GM19324 (cell line): Measurements from ENCODE around the gene TMEM139.
"Not testable (repeated sequence)": the region's sequence is repeated elsewhere in the genome, so short reads cannot be mapped to it uniquely, and the experiment has no call there.

ENCODE experiments used
- ATAC-seq: cut with Tn5 transposase; IDR thresholded peaks from one replicate; pipeline ENCODE4 v1.9.1; 2021; ENCODE audit warnings: mild to moderate bottlenecking, moderate library complexity; ENCODE audit not compliant: unreplicated experiment, low FRiP score

Gene TMEM139

GRCh38 chr7:143287935-143288826, 3.4 kb downstream of the TMEM139 start, which contains the start of gene CASP2:
CASP2 (plus strand) TSS chr7:143288351; CDS start chr7:143288456, 105 bp downstream.
- ATAC-seq, result peak; percentile 94

- no peak for ATAC-seq
Observed at GRCh38 chr7:143288836-143289235, 4.1 kb downstream of the TMEM139 start.

DNA sequence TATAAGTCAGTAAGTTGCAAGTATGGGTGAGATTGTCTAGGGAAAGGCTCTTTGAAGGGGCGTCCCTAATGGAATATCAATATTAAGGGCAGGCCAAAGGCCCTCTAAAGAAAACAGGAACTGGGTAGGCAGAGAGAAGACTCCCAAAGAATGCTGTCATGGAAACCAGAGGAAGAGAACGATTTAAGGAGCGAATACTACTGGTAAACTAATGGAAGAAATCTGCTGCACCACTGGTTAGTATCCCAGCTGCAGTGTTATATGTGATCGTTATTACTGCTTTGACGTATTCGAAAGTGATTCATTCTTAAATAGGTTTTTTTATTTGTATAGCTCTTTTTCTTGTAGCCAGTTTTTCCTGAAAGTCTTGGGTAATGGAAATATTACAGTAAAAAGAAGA, 4.7 kb downstream of the TMEM139 start:
- no peak for ATAC-seq

DNA sequence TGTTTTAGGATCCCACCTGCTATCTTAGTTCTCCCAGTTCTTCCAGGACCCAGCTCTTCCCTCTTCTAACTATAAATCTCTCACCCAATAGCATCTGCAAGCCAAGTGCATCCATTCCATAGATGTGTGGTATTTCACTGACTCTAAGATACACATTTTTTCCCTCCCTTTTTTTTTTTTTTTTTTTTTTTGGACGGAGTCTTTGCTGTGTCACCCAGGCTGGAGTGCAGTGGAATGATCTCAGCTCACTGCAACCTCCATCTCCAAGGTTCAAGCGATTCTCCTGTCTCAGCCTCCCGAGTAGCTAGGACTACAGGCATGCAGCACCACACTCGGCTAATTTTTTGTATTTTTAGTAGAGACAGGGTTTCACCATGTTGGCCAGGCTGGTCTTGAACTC, 5.1 kb downstream of the TMEM139 start:
- ATAC-seq, result not testable (repeated sequence)

DNA sequence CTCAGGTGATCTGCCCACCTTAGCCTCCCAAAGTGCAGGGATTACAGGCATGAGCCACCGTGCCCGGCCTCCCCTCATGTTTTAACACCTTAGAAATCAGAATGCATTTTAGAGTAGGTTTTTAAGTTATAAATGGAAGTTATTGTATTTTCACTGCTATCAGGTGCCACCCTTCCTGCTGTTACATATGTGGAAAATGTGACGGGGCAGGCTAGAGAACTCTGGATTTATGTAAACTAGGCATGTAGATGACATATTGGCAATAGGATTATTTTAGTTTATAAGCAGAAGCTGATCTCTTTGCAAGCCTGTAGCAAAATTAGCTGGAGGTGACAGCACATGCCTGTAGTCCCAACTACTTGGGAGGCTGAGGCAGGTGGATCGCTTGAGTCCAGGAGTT, 5.5 kb downstream of the TMEM139 start:
- ATAC-seq, result no peak

DNA sequence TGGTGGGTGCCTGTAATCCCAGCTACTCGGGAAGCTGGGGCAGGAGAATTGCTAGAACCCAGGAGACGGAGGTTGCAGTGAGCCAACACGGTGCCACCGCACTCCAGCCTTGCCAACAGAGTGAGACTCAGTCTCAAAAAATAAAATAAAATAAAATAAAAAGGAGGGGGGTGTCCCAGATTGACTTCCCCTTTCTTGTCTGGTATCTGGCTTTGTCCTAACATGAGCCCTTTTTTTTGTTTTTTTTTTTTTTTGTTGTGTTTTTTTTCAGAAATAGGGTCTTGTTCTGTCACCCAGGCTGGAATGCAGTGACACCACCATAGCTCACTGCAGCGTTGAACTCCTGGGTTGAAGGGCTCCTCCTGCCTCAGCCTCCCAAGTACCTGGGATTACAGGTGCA, 8.1 kb downstream of the TMEM139 start:
- ATAC-seq, result no peak

DNA sequence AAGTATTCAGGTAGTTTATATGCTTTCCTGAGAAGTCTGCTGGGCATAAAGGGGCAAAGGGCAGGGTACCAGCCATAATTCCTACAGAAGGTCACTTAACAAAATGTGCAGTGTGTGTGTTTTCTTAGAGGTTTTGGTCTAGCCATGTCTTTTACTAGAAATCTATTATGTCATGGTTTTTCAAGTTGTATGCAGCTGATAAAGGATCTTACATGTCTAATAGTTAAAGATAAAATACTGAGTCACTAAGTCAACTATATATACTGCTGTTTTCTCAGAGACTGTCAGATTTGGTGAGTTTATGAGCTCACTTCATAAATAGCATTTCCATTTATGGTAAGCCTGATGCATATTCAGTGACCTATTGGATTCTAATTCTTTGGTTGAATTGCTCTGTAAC, 11.1 kb downstream of the TMEM139 start:
- no peak for ATAC-seq

DNA sequence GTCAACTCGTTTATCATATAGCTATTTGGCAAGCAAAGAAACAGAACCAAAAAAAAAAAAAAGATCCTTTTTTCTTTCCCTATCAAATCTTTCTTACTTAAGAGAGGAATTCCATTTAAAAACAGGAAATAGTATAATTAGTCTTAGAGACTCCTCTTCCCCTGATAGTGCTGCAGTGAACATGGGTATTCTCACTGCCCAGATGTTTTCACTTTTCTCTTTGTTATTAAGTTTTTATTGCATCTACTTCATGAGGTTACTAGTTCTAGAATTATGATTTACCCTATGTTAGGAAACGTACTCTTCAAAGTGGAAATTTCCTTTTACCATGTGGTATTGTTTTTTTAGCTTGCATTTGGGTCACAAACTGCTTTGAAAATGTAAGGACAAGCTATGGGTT, 11.9 kb downstream of the TMEM139 start:
- no peak for ATAC-seq

DNA sequence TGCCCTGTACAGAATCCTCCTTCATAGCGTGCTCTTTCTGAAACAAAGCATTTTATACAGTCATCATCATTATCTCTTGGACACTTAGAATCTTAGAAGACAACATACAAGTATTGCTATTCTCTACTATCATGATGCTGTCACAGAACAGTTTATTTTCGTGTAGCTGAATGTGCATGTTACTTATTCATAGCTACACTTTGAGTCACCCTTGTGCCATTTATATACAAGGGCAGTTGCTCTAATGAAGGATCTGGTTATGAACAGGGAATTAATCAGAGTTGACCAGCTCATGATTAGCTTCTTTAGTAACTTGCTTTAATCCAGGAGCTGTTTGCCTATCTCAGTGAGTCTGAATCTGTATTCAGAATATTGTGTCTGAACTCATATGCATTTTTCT, 14.6 kb downstream of the TMEM139 start:
- ATAC-seq, result no peak

- peak; percentile 49 for ATAC-seq
Observed at GRCh38 chr7:143299840-143300239, 15.1 kb downstream of the TMEM139 start.

DNA sequence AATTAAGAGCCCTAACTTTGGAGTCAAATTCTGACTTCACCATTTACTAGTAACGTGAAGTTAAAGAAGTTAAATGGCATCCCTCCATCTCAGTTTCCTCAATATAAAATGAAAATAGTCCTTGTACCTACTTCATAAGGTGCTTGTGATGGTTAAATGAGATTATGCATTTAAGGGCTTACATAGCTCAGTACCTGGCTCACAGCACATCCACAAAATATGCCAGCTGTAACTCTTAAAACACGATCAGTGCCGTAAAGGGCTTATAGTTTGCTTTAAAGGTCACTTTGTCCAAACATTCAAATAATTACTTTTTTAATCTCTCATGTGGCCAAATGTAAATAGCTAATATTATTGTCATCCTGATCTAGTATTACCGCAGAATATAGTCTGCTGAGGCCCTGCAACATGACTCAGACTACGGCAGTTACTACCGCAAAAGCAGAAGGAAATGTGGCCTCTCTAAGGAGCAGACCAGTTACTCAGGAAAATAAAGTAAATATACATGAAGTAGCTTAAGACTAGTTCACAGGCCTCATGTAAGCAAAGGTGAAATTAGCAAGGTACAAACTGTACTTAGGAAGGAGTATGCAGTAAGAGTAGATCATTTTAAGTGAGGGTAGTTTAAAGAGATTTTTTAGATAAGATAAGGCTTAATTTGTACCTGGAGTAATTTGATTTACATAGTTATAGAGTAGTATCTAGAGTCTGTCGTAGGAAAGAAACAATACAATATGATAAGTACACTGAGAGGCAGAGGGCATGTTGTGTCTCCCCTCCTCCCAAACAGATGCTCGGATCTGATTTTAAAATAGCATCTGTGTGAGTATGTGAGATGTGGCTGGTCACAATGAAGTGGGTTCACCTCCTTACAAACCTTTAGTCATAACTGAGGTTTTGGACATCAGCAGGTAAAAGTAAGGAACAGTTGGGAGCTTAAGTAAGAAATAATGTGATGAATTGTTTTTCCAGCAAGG, 16.5 kb downstream of the TMEM139 start:
- ATAC-seq, result no peak

GRCh38 chr7:143303733-143304132, 19.0 kb downstream of the TMEM139 start:
- ATAC-seq, result no peak

DNA sequence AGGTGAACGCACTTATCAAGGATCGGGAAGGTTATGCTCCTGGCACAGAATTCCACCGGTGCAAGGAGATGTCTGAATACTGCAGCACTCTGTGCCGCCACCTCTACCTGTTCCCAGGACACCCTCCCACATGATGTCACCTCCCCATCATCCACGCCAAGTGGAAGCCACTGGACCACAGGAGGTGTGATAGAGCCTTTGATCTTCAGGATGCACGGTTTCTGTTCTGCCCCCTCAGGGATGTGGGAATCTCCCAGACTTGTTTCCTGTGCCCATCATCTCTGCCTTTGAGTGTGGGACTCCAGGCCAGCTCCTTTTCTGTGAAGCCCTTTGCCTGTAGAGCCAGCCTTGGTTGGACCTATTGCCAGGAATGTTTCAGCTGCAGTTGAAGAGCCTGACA, 20.2 kb downstream of the TMEM139 start:
- no peak for ATAC-seq

DNA sequence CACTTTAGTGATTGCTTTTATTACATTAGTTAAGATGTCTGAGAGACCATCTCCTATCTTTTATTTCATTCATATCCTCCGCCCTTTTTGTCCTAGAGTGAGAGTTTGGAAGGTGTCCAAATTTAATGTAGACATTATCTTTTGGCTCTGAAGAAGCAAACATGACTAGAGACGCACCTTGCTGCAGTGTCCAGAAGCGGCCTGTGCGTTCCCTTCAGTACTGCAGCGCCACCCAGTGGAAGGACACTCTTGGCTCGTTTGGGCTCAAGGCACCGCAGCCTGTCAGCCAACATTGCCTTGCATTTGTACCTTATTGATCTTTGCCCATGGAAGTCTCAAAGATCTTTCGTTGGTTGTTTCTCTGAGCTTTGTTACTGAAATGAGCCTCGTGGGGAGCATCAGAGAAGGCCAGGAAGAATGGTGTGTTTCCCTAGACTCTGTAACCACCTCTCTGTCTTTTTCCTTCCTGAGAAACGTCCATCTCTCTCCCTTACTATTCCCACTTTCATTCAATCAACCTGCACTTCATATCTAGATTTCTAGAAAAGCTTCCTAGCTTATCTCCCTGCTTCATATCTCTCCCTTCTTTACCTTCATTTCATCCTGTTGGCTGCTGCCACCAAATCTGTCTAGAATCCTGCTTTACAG, 20.8 kb downstream of the TMEM139 start:
- no peak for ATAC-seq

DNA sequence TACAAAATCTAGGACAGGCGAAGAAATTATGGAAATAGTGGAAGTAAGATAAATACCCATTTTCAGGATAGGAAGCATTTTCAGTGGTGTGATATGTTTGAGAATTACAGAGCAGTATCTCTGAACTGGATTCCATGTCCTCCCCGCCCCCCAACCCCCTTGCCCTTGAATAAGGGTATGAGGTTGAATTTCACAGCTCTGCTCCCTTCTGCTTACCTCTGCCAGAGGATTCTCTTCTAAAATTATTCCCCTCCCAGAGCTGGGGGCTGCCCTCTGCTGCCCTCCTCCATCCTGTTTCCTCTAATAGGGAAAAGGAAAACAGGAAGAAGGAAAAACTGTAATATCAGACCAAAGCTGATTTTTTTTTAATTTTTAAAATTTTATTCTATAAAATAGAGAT, 23.9 kb downstream of the TMEM139 start:
- ATAC-seq, result no peak

- no peak for ATAC-seq
Observed at GRCh38 chr7:143314127-143314526, 29.4 kb downstream of the TMEM139 start.

DNA sequence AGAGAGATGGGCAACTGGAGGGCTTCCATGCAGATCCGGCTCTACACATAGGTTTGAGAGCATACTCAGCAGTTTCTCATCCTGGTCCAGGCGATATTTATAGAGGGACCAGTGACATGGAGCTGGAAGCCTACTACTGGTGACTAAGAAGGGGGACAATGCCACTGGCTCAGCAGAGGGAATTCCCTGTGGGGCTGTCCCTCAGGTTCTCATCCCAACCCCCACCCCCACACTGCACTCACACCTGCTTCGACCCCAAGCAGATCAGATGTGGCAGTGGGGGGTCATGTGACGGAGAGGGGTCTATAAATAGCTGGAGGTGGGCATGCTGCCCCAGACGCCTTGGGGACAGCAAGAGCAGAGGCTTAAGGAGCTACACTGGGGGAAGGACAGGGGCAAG, 31.0 kb downstream of the TMEM139 start, which contains the start of gene CLCN1:
Gene CLCN1, plus strand, starts transcription at position 336 of the 400 bp plus-strand sequence. CDS start 102 bp downstream, outside the sequence.
- ATAC-seq, result no peak

GRCh38 chr7:143316492-143316891, 31.7 kb downstream of the TMEM139 start:
- no peak for ATAC-seq

GRCh38 chr7:143318661-143319060, 33.9 kb downstream of the TMEM139 start:
- ATAC-seq, result no peak

GRCh38 chr7:143320620-143321019, 35.9 kb downstream of the TMEM139 start:
- ATAC-seq, result no peak

DNA sequence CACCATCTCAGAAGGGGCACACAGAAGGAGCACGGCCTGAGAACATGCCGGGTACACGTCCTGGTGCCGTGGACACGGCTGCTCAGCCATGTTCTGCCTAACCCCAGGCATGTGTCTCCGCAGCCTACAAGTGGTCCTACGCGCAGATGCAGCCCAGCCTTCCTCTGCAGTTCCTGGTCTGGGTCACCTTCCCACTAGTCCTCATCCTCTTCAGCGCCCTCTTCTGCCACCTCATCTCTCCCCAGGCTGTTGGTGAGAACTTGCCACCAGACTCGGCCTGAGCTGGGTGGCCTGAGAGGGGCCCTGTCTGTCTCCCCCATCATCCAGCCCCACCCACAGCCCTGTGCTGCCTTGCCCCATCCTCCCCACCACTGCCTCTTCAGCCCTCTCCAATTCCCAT, 36.5 kb downstream of the TMEM139 start:
- no peak for ATAC-seq
